ENCODE data around the gene HDAC7. TPM values are rescaled to one million over a fixed set of nuclear protein-coding genes. Genes with fewer than 3 reads are reported as not detected.

Gene HDAC7
- total RNA-seq (2014; rRNA removed), result 44.2 and 59.6 TPM in 2 replicates
- percentile 81 among the genes with signal in this experiment for Bru-seq, nascent RNA
- BruChase-seq, experiment 1, labeled RNA remaining after a 6-hour chase, result percentile 86 among the genes with signal in this experiment
- BruChase-seq, experiment 2, labeled RNA remaining after a 2-hour chase, result percentile 85 among the genes with signal in this experiment
- long read RNA-seq, partial matches to known transcripts, result 148 of 269 reads
- long read RNA-seq, other reads (novel, unspliced or antisense), result 121 of 269 reads

GRCh38 chr12:47819896-47820630 is at the start of gene HDAC7:
Gene HDAC7 (minus strand): TSS chr12:47819903. CDS start chr12:47819785, 118 bp downstream.
- Histone ChIP-seq H4K20me1 (ENCODE audit: low read length) (peaks cover 21% of the 10 kb centered on the region; the same call in 1 of the 2 replicates), H3K27me3 (ENCODE audit: low read length) (no peaks in the 10 kb centered on the region), H3K9me3 (ENCODE audit: low read length) (no peaks in the 10 kb centered on the region), H3K79me2 (ENCODE audit: low read length) (peaks cover 52% of the 10 kb centered on the region), H3F3A (ENCODE audit: low read length, unreplicated experiment) (peaks cover 4% of the 10 kb centered on the region), H2AFZ (ENCODE audit: low read length) (peak within 1 kb of the TSS; percentile 89), H3K4me1 (ENCODE audit: insufficient read depth, low read length) (peaks cover 72% of the 10 kb centered on the region), H3K9ac (ENCODE audit: low read length) (peak within 1 kb of the TSS; percentile 84), H3K36me3 (ENCODE audit: low read depth, low read length) (peaks cover 3% of the 10 kb centered on the region; the same call in 1 of the 2 replicates), H3K27ac (ENCODE audit: low read length) (peak within 1 kb of the TSS; percentile 92), H3K4me2 (ENCODE audit: low read length) (peak within 1 kb of the TSS; percentile 100), H3K4me3 (ENCODE audit: low read length) (peak within 1 kb of the TSS; percentile 86), H3K9me2 (replicated peaks; ENCODE audit: low read length) (no peaks in the 10 kb centered on the region)
- ChIA-PET POLR2A (ENCODE audit: unreplicated experiment) (interaction anchor here (0.6 to 0.9 kb wide), 3 partner anchors 16 to 1195 kb away, joined by 4 to 16 read pairs (median 15); no protein-coding TSS in a partner anchor), CTCF (interaction anchor here (0.8 to 2.8 kb wide), 5 partner anchors 16 to 114 kb away, joined by 3 to 14 read pairs (median 3); partner anchors contain the start of gene RPAP3)
- no peak for TF ChIP-seq EZH2phosphoT487 (IDR thresholded peaks at IDR 0.05; ENCODE audit: borderline replicate concordance, low read length)
- TF ChIP-seq CTCF (conservative IDR thresholded peaks at IDR 0.05; ENCODE audit: low read depth, low read length), result no peak
- no peak for TF ChIP-seq EZH2 (IDR thresholded peaks at IDR 0.05; ENCODE audit: low read length, unreplicated experiment)
- ATAC-seq (peak; percentile 66), DNase-seq (peak; percentile 81)
- BruUV-seq (replicated peaks), result no TSS peak
- intact Hi-C loops (cut with micrococcal nuclease), result loop anchor here (1.0 to 10.0 kb wide), 2 partner anchors 17 to 125 kb away; no protein-coding TSS in a partner anchor

GRCh38 chr12:47868552-47869031 is 48.9 kb upstream of the HDAC7 start:
- TF ChIP-seq EZH2 (IDR thresholded peaks at IDR 0.05; ENCODE audit: low read length, unreplicated experiment) (no peak), EZH2phosphoT487 (IDR thresholded peaks at IDR 0.05; ENCODE audit: borderline replicate concordance, low read length) (no peak), CTCF (conservative IDR thresholded peaks at IDR 0.05; ENCODE audit: low read depth, low read length) (no peak)
- Histone ChIP-seq H3K27me3 (ENCODE audit: low read length) (no peaks in the 10 kb centered on the region), H3K9me2 (replicated peaks; ENCODE audit: low read length) (no peaks in the 10 kb centered on the region), H3K4me3 (ENCODE audit: low read length) (no peak overlapping the region), H4K20me1 (ENCODE audit: low read length) (no peaks in the 10 kb centered on the region), H3K4me1 (ENCODE audit: insufficient read depth, low read length) (no peaks in the 10 kb centered on the region), H3K36me3 (ENCODE audit: low read depth, low read length) (peaks cover 5% of the 10 kb centered on the region; the same call in 1 of the 2 replicates), H3F3A (ENCODE audit: low read length, unreplicated experiment) (no peaks in the 10 kb centered on the region), H3K4me2 (ENCODE audit: low read length) (no peak overlapping the region), H3K79me2 (ENCODE audit: low read length) (no peaks in the 10 kb centered on the region), H2AFZ (ENCODE audit: low read length) (no peak overlapping the region), H3K27ac (ENCODE audit: low read length) (no peak overlapping the region), H3K9ac (ENCODE audit: low read length) (no peak overlapping the region), H3K9me3 (ENCODE audit: low read length) (no peaks in the 10 kb centered on the region)
- BruUV-seq (replicated peaks), result no TSS peak
- ChIA-PET CTCF (no interaction called here), POLR2A (ENCODE audit: unreplicated experiment) (no interaction called here)
- DNase-seq (no peak), ATAC-seq (no peak)
- intact Hi-C loops (cut with micrococcal nuclease), result no loop called here

Measured in PC-3 (cell line).